ENCODE measurements around the gene CDH13. TPM values are rescaled to one million over a fixed set of nuclear protein-coding genes. Genes with fewer than 3 reads are reported as not detected.

The CDH13 gene
- total RNA-seq, 1 donor from 2014 or later, result 45.1 TPM

DNA sequence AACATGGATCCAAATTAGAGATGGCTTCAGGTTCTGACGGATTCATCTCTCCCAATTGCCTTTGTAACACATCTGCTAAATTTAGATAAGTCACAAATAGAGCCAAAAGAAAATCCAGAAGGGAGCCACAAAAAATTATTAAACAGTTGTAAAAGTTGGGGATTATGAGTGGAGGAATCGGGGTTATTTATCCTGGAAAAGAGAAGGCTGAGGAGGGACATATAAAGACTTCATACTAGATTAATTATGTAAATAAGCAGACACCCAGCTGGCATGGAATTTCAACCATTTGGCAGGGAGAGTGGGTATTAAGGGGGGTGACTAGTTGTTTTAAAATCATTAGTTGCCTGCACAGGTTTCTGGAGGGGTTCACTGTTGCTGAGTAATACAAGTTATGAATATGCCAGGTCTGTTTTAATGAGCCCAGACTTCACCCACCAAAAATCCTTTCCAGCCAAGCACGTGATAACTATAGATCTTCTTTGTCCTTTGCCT is 89.6 kb downstream of the CDH13 start:
- no peaks in the 10 kb centered on the region for H3K27me3 Mint-ChIP-seq (ENCODE audit: low read depth)
- H3K36me3 Mint-ChIP-seq (ENCODE audit: low read depth), result no peaks in the 10 kb centered on the region
- no peaks in the 10 kb centered on the region for H3K4me1 Mint-ChIP-seq (ENCODE audit: low read depth)
- TF ChIP-seq, protein P1, sequence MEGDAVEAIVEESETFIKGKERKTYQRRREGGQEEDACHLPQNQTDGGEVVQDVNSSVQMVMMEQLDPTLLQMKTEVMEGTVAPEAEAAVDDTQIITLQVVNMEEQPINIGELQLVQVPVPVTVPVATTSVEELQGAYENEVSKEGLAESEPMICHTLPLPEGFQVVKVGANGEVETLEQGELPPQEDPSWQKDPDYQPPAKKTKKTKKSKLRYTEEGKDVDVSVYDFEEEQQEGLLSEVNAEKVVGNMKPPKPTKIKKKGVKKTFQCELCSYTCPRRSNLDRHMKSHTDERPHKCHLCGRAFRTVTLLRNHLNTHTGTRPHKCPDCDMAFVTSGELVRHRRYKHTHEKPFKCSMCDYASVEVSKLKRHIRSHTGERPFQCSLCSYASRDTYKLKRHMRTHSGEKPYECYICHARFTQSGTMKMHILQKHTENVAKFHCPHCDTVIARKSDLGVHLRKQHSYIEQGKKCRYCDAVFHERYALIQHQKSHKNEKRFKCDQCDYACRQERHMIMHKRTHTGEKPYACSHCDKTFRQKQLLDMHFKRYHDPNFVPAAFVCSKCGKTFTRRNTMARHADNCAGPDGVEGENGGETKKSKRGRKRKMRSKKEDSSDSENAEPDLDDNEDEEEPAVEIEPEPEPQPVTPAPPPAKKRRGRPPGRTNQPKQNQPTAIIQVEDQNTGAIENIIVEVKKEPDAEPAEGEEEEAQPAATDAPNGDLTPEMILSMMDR (IDR thresholded peaks at IDR 0.05), result no peak
- H3K4me3 Mint-ChIP-seq (ENCODE audit: unreplicated experiment), result no peak overlapping the region
- H3K9me3 Mint-ChIP-seq (ENCODE audit: low read depth), result no peaks in the 10 kb centered on the region
- DNase-seq (ENCODE audit: low spot score), result no peak
- H3K27ac Mint-ChIP-seq (ENCODE audit: unreplicated experiment), result no peak overlapping the region

DNA sequence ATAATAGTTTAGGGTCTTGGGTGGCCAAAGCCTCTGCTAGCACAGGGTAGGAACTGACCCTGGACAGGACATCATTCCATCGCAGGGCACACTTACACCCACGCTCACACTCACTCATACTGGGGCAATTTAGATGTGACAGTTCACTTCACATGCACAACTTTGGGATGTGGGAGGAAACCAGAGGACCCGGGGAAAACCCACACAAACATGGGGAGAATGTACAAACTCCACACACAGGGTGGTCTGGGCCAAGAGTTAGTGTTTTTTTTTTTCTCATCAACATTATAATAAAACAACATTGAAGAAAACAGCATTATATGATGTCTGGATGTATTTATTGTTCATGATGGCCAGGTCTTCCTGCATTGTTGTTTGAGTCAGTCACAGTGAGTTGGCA is 93.6 kb downstream of the CDH13 start:
- no peaks in the 10 kb centered on the region for H3K27me3 Mint-ChIP-seq (ENCODE audit: low read depth)
- no peak overlapping the region for H3K27ac Mint-ChIP-seq (ENCODE audit: unreplicated experiment)
- TF ChIP-seq, protein P1 (IDR thresholded peaks at IDR 0.05), result no peak
- no peak overlapping the region for H3K4me3 Mint-ChIP-seq (ENCODE audit: unreplicated experiment)
- DNase-seq (ENCODE audit: low spot score), result no peak
- no peaks in the 10 kb centered on the region for H3K4me1 Mint-ChIP-seq (ENCODE audit: low read depth)
- no peaks in the 10 kb centered on the region for H3K9me3 Mint-ChIP-seq (ENCODE audit: low read depth)
- no peaks in the 10 kb centered on the region for H3K36me3 Mint-ChIP-seq (ENCODE audit: low read depth)

DNA sequence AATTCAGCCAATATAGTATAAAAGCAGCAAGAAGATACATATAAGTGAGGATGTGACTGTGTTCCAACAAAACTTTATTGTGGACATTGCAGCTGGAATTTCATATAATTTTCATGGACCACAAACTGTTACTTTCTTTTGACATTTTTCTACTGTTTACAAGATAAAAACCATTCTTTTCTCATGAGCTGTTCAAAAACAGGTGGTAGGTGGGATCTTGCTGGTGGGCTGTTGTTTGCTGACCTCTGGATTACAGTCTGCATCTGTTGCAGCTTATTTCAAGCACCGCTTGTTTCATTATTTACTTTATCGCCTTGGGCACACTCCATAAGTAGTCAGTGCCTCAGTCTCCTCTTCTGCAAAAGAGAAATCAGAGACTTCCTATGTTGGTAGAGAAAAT is 99.5 kb downstream of the CDH13 start:
- Mint-ChIP-seq H3K27me3 (ENCODE audit: low read depth) (no peaks in the 10 kb centered on the region), H3K4me3 (ENCODE audit: unreplicated experiment) (no peak overlapping the region)
- no peak for DNase-seq (ENCODE audit: low spot score)

DNA sequence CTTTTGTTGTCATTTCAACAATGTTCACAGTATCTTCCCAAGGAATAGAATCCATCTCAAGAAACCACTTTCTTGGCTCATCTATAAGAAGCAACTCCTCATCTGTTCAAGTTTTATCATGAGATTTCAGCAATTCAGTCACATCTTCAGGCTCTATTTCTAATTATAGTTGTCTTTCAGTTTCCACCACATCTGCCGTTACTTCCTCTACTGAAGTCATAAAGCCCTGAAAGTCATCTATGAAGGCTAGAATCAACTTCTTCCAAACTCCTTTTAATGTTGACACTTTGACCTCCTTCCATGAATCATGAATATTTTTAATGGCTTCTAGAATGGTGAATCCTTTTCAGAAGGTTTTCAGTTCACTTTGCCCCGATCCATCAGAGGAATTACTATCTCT is 102.1 kb downstream of the CDH13 start:
- no peak overlapping the region for H3K27ac Mint-ChIP-seq (ENCODE audit: unreplicated experiment)
- DNase-seq (ENCODE audit: low spot score), result no peak
- no peaks in the 10 kb centered on the region for H3K27me3 Mint-ChIP-seq (ENCODE audit: low read depth)
- H3K4me3 Mint-ChIP-seq (ENCODE audit: unreplicated experiment), result no peak overlapping the region
- H3K36me3 Mint-ChIP-seq (ENCODE audit: low read depth), result peaks cover 14% of the 10 kb centered on the region
- H3K9me3 Mint-ChIP-seq (ENCODE audit: low read depth), result peaks cover 18% of the 10 kb centered on the region
- TF ChIP-seq, protein P1 (IDR thresholded peaks at IDR 0.05), result no peak
- H3K4me1 Mint-ChIP-seq (ENCODE audit: low read depth), result no peaks in the 10 kb centered on the region

More for the DNA sequence above, 99.5 kb downstream of the CDH13 start:
- Mint-ChIP-seq H3K4me1 (ENCODE audit: low read depth) (no peaks in the 10 kb centered on the region), H3K27ac (ENCODE audit: unreplicated experiment) (no peak overlapping the region), H3K9me3 (ENCODE audit: low read depth) (peaks cover 18% of the 10 kb centered on the region), H3K36me3 (ENCODE audit: low read depth) (peaks cover 14% of the 10 kb centered on the region)
- TF ChIP-seq, protein P1 (IDR thresholded peaks at IDR 0.05), result no peak

DNA sequence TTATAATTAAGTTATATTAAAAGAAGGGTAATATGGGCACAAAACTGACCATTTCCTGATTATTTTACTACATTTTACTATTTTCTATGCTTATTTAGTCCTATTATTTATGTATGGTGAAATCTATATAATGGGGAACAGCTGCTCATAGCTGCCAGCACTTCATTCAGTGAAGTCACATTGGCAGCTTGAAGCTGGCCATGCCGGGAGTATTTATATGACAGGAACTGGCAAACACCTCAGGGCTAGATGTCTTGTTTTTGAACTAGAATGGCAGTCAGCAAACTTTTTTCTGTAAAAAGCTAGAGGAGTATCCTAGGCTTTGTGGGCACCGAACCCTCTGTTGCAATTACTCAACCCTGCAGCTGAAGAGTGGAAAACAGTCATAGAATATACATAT is 104.1 kb downstream of the CDH13 start:
- TF ChIP-seq, protein P1 (IDR thresholded peaks at IDR 0.05), result no peak
- Mint-ChIP-seq H3K27me3 (ENCODE audit: low read depth) (no peaks in the 10 kb centered on the region), H3K9me3 (ENCODE audit: low read depth) (peaks cover 18% of the 10 kb centered on the region), H3K27ac (ENCODE audit: unreplicated experiment) (no peak overlapping the region), H3K36me3 (ENCODE audit: low read depth) (peaks cover 14% of the 10 kb centered on the region), H3K4me3 (ENCODE audit: unreplicated experiment) (no peak overlapping the region), H3K4me1 (ENCODE audit: low read depth) (peaks cover 12% of the 10 kb centered on the region)
- DNase-seq (ENCODE audit: low spot score), result no peak
